NOMO-1 (cell line): ENCODE data around the gene SCAP.
"Not testable (repeated sequence)": the region's sequence is repeated elsewhere in the genome, so short reads cannot be mapped to it uniquely, and the experiment has no call there.

ENCODE experiments used
- DNase-seq, 2 experiments: peaks; one replicate each; lab custom pipeline; 2025; ENCODE audit not compliant: unreplicated experiment in 2 of 2; lab: John Stamatoyannopoulos, UW

The SCAP gene

GRCh38 chr3:47475570-47476329 is at the start of gene SCAP:
TSS of gene SCAP (minus strand) at chr3:47475941. CDS start at chr3:47442993, 32,948 bp downstream.
- peak; percentile 88 to 89 for DNase-seq

GRCh38 chr3:47523310-47524073 is 47.8 kb upstream of the SCAP start:
- DNase-seq, result no peak

GRCh38 chr3:47522082-47522987 is 46.6 kb upstream of the SCAP start:
- peak; percentile 82 to 88 for DNase-seq

GRCh38 chr3:47520756-47521155 is 45.0 kb upstream of the SCAP start:
- DNase-seq, result no peak

GRCh38 chr3:47517937-47518336 is 42.2 kb upstream of the SCAP start:
- no peak for DNase-seq

GRCh38 chr3:47515864-47516319 is 40.2 kb upstream of the SCAP start:
- no peak for DNase-seq

- DNase-seq, result no peak
These were observed 39.4 kb upstream of the SCAP start for GRCh38 chr3:47515100-47515499.

GRCh38 chr3:47513125-47513929 is 37.6 kb upstream of the SCAP start, which contains the start of gene ELP6:
TSS of gene ELP6 (minus strand) at chr3:47513712. CDS start at chr3:47513590, 122 bp downstream.
- peak; percentile 94 to 97 for DNase-seq

- peak; percentile 15 to 26 for DNase-seq
These were observed 36.8 kb upstream of the SCAP start for GRCh38 chr3:47512416-47513124.

GRCh38 chr3:47505267-47505666 is 29.5 kb upstream of the SCAP start:
- not testable (repeated sequence) for DNase-seq

GRCh38 chr3:47504113-47504512 is 28.4 kb upstream of the SCAP start:
- no peak for DNase-seq

- no peak for DNase-seq
These were observed 27.3 kb upstream of the SCAP start for GRCh38 chr3:47503033-47503432.

- DNase-seq, result no peak
These were observed 21.2 kb upstream of the SCAP start for GRCh38 chr3:47496892-47497291.

- DNase-seq, result no peak
These were observed 20.1 kb upstream of the SCAP start for GRCh38 chr3:47495886-47496285.

- no peak for DNase-seq
These were observed 19.4 kb upstream of the SCAP start for GRCh38 chr3:47495111-47495510.

GRCh38 chr3:47491777-47492176 is 16.0 kb upstream of the SCAP start:
- DNase-seq, result no peak

GRCh38 chr3:47491186-47491585 is 15.4 kb upstream of the SCAP start:
- no peak for DNase-seq

- no peak for DNase-seq
These were observed 11.5 kb upstream of the SCAP start for GRCh38 chr3:47487265-47487664.

GRCh38 chr3:47485812-47486211 is 10.1 kb upstream of the SCAP start:
- no peak for DNase-seq
